Renal cortical epithelial cell (primary cell): Measurements from ENCODE around the gene ZNF22. TPM values are rescaled to one million over a fixed set of nuclear protein-coding genes. Genes with fewer than 3 reads are reported as not detected.

Source experiments
- DNase-seq: peaks from one replicate; pipeline ENCODE4 v3.0.0-alpha.2; 2011; ENCODE audit warnings: low read depth
- total RNA-seq: library from RNA; depleted of rRNA; stranded (reverse); fragments of >200 nt; gene quantifications from 2 replicates; pipeline ENCODE4 v1.2.3, GENCODE V29; 2014

ZNF22 gene
- total RNA-seq, 1 donor from 2014 or later: 26.8 TPM

- DNase-seq: no peak
These were observed 23.2 kb upstream of the ZNF22 start for GRCh38 chr10:44977287-44978212.

- no peak for DNase-seq
These were observed 22.5 kb upstream of the ZNF22 start for GRCh38 chr10:44978213-44978569.

- DNase-seq: peak; percentile 98
These were observed 22.0 kb upstream of the ZNF22 start, which contains the start of gene DEPP1 for GRCh38 chr10:44978570-44979280. TSS of gene DEPP1 (minus strand) at chr10:44978809. CDS start at chr10:44978030, 779 bp downstream.

GRCh38 chr10:44979281-44980191 is 21.2 kb upstream of the ZNF22 start:
- no peak for DNase-seq

- no peak for DNase-seq
These were observed 20.2 kb upstream of the ZNF22 start for GRCh38 chr10:44980309-44981171.

- peak; percentile 89 for DNase-seq
These were observed 19.3 kb upstream of the ZNF22 start for GRCh38 chr10:44981172-44982113.

- no peak for DNase-seq
These were observed 18.6 kb upstream of the ZNF22 start for GRCh38 chr10:44982114-44982460.

GRCh38 chr10:44982496-44982895 is 18.2 kb upstream of the ZNF22 start:
- DNase-seq: no peak

- DNase-seq: no peak
These were observed 17.4 kb upstream of the ZNF22 start for GRCh38 chr10:44983066-44983894.

- DNase-seq: no peak
These were observed 16.8 kb upstream of the ZNF22 start for GRCh38 chr10:44983895-44984278.

- no peak for DNase-seq
These were observed 16.0 kb upstream of the ZNF22 start for GRCh38 chr10:44984671-44985101.

GRCh38 chr10:44985175-44985681 is 15.5 kb upstream of the ZNF22 start:
- no peak for DNase-seq

- no peak for DNase-seq
These were observed 14.5 kb upstream of the ZNF22 start for GRCh38 chr10:44986179-44986578.

- no peak for DNase-seq
These were observed 14.1 kb upstream of the ZNF22 start for GRCh38 chr10:44986670-44987069.

- no peak for DNase-seq
These were observed 11.7 kb upstream of the ZNF22 start for GRCh38 chr10:44988957-44989585.

GRCh38 chr10:44989597-44990301 is 11.0 kb upstream of the ZNF22 start:
- no peak for DNase-seq

- no peak for DNase-seq
These were observed 10.4 kb upstream of the ZNF22 start for GRCh38 chr10:44990302-44990655.

- no peak for DNase-seq
These were observed 9.8 kb upstream of the ZNF22 start for GRCh38 chr10:44990965-44991364.
